Activated naive CD4-positive, alpha-beta T cell treated with anti-CD3 and anti-CD28 coated beads, Interleukin-2, amount 50 U/mL, for 72 hours (primary cell): Measurements from ENCODE around the gene NPAS2. TPM values are rescaled to one million over a fixed set of nuclear protein-coding genes. Genes with fewer than 3 reads are reported as not detected.

Source experiments
- total RNA-seq, 2 donors: library from RNA; stranded (reverse); gene quantifications; one replicate each; pipeline ENCODE4 v1.2.3, GENCODE V29; 2022

The NPAS2 gene
- total RNA-seq, 2 donors from 2014 or later: 3.1 to 20.9 TPM

Other genes with a start within 250 kb of the NPAS2 start
- 1,000 to 10,000 TPM; 1,392 to 1,582 TPM for gene RPL31, start 182.2 kb downstream of the NPAS2 start, total RNA-seq